Activated CD8-positive, alpha-beta memory T cell treated with anti-CD3 and anti-CD28 coated beads for 24 hours (primary cell): ENCODE results near the gene ASTN2.

Experiments used
- DNase-seq: peaks from one replicate; pipeline ENCODE4 v3.0.0-alpha.2; 2020

ASTN2 gene

GRCh38 chr9:117355542-117355941 lies 59.3 kb downstream of the ASTN2 start:
- no peak for DNase-seq

- no peak for DNase-seq
Measured at GRCh38 chr9:117354997-117355396, 59.9 kb downstream of the ASTN2 start.

- DNase-seq, result no peak
Measured at GRCh38 chr9:117354244-117354847, 60.5 kb downstream of the ASTN2 start.

DNA sequence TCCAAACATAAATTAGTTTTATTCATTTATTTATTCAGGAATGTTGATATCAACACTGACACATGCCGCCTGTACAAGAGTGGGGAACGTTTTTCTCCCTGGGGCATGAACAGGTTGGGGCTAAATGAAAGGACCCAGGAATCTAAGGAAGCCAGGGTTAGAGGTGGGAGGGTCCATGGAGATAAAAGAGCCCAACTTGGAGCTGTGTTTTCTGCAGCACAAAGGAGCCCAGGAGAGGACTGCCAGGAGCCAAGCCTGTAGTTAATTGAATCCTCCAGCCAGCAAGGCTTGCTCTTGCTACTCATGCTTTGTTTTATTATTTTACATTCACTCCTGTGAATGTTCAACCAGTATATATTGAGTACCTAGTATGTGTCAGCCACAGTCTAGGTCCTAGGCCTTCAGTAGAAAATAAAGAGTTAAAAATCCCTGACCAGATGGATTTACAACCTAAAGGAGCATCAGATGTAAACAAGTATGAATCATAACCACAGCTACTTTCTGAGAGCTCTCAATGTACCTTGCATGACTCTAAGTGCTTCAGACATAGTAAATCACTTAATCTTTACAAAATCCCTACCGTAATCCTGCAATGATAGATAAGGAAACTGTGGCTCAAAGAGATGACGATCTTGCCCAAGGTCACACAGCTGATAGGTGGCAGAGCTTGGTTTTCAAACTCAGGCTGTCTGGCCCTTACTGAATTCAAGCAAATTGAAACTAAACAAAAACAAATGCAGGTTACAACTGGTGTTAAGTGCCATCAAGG lies 69.8 kb downstream of the ASTN2 start:
- DNase-seq, result no peak

DNA sequence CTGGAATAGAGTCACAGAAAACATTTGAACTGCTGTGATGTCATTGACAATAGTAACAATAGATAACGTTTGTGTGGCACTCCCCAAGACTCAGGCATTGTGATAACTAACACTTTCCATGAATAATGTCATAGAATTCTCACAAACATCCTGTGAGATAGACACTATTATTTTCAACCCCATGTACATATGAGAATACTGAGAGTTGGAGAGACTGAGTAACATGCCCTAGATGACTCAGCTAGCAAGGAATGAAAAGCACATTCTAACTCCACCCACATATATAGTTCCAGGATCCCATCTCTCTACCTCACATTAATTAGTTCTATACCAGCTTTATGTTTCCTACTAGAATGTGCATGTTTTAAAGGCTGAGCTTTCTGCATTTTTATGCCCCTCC lies 71.4 kb downstream of the ASTN2 start:
- no peak for DNase-seq

DNA sequence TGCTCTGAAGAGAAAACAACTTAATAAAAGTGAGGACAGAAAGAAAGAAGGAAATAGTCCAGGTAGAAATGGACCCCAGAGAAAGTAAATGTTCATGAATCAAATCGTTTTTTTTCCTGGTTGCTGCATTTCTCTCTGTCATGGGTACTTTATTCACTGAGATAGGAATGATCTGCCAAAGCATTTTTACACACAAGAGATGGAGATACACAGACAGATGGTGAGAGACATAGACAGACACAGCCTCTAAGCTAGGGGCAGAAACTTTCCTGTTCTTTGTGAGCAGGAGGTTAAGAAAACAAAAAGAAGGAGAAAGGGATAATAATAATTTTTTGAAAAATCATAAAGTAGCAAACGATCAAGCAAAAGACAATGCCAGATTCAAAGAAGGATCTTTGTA lies 73.7 kb downstream of the ASTN2 start:
- DNase-seq, result no peak

DNA sequence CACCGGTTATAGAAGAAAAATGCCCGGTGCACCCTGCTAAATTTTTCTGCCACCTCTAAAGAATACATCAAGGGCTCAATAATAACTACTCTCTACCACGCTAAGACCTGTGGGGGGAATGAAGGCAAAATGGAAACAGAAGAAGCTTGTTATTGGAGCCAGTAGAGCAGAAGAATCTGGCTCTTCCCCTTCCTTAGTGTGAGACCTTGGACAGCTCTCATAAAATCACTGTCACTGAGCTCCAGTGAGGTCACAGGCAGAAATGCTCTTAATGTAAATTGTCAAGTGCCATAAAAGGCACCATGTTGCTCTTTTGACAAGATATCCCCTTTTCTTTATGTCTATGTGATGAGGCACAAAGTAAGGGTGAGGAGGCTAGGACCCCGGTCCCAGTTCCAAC lies 74.4 kb downstream of the ASTN2 start:
- no peak for DNase-seq

DNA sequence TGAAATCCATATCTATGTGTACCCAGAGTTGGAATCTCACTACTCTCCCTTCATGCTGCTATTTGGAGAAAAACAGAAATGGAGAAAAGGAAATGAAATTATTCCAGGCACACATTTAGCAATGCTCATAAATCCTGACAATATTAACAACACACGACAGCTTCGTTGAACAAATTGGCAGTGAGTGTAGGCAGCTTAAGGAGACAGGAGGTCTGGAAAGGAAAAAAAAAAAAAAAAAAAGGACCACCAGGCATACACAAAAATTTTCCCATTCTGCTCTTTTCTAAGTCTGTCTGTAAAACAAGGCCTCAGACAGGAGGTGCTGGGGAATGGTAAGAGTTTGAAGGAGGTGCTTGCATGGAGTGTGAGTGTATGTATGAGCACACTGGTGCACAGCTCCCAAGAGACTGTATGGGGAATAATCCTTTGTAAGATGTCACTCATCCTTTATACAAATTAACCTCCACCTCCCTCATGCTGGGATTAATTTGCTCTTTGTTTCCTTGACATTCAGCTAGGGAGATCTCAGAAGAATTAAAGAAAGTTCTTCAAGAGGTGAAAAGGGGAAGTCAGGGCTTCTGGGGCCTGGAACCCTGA lies 78.9 kb downstream of the ASTN2 start:
- DNase-seq, result no peak

GRCh38 chr9:117334101-117334500 lies 80.8 kb downstream of the ASTN2 start:
- no peak for DNase-seq

GRCh38 chr9:117325831-117326230 lies 89.0 kb downstream of the ASTN2 start:
- DNase-seq, result no peak

GRCh38 chr9:117325110-117325731 lies 89.6 kb downstream of the ASTN2 start:
- DNase-seq, result no peak

DNA sequence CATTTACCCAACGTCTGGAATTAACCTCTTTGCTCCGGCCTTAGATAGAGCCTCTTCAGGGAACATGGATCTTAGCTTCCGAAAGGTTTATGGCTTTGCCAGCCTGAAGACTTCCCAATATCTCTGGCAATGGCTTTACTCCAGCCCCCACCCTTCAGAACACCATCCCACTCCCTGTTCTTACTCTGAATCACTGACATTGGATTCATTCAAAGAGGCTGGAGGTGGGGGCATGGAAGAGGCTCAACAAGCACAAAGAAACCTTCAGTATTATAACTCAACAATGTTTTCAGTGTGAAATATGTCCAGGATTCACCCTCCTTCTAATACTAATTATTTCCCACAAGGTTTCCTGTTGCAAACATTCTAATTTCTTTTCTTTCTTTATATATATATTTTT lies 91.5 kb downstream of the ASTN2 start:
- DNase-seq, result no peak

GRCh38 chr9:117317192-117317591 lies 97.7 kb downstream of the ASTN2 start:
- no peak for DNase-seq

GRCh38 chr9:117315236-117315635 lies 99.6 kb downstream of the ASTN2 start:
- DNase-seq, result no peak

GRCh38 chr9:117313989-117314388 lies 100.9 kb downstream of the ASTN2 start:
- DNase-seq, result no peak

DNA sequence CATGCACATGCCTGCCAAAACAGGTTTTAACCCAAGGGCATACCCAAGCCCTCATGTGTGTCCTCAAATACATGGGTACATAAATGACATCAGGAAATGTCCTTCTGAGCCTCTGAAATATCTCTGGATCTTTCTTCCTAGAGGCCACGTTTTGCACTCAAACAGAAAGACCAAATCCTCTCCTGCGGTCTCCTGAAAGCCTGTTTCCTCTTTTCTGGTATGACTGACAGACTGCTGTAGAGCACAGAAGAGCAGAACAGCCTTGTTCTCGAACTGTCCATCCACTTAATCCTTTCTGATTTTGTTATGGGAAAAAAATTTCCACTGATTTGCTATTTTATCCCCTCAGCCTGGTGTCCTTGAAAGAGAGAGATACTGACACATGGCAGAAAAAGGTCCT lies 107.2 kb downstream of the ASTN2 start:
- no peak for DNase-seq

- DNase-seq, result no peak
Measured at GRCh38 chr9:117306032-117306431, 108.8 kb downstream of the ASTN2 start.

DNA sequence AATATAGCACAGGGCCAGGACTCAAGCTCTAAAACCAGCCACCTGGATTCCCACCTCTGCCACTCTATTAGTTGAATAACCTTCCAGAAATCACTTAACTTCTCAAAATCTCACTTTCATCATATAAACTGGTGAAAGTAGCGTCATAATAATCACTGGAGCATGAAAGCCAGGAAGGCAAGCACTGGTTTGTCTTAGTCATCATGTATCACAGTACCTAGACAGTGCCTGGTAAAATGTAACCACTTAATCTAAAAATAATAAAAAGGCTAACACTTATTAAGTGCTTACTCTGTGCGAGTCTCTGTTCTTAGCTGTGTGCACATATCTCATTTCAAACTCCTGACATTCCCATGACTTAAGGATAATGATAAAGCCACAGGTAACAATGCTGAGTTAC lies 109.4 kb downstream of the ASTN2 start:
- DNase-seq, result no peak

- DNase-seq, result no peak
Measured at GRCh38 chr9:117304549-117304948, 110.3 kb downstream of the ASTN2 start.

GRCh38 chr9:117303643-117304230 lies 111.1 kb downstream of the ASTN2 start:
- no peak for DNase-seq

GRCh38 chr9:117302487-117302886 lies 112.4 kb downstream of the ASTN2 start:
- DNase-seq, result no peak

- DNase-seq, result no peak
Measured at GRCh38 chr9:117300371-117301110, 114.3 kb downstream of the ASTN2 start.

- DNase-seq, result no peak
Measured at GRCh38 chr9:117296453-117296852, 118.4 kb downstream of the ASTN2 start.
